NCI-H345 (cell line): ENCODE measurements around the gene NSL1.

Experiments used
- DNase-seq: peaks from one replicate; lab custom pipeline; 2025; lab: John Stamatoyannopoulos, UW

NSL1 gene

DNA sequence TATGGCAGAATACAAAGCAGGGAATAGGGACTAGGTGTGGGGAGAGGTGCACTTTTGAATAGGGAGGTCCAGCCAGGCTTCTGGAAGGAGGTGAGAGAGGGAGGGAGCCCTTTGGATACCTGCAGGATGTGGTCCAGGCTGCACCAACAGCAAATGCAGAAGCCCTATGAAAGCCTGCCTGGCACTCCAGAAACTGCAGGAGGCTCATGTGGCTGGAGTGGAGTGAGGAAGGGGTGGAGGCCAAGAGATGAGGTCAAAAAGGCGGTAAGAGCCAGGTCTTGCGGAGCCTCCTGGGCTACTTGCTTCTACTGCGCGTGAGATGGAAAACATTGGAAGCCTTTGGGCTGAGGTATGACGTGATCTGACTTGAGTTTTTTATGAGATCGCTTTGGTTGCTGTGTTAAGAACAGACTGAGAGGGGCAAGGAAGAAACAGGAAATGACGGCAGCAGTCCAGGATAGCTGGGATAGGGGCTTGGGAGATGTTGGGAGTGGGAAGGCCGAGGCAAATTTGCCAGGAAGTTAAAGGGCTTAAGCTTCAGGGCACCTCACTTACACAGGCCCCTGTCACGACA lies 87.5 kb downstream of the NSL1 start:
- DNase-seq, result no peak

DNA sequence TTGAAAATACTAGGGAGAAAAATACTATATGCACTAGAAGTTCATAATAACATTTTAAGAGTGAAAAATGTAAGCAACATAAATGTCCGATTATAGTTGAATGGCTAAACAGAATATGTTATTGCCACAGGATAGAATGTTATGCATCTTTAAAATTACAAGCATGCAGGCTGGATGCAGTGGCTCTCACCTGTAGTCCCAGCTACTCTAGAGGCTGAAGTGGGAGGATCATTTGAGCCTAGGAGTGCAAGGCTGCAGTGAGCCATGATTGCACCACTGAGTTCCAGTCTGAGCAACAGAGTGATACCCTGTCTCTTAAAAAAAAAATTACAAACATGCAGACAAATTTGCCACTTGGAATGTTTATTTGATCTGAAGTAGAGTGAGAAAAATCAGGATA lies 88.9 kb downstream of the NSL1 start:
- no peak for DNase-seq

DNA sequence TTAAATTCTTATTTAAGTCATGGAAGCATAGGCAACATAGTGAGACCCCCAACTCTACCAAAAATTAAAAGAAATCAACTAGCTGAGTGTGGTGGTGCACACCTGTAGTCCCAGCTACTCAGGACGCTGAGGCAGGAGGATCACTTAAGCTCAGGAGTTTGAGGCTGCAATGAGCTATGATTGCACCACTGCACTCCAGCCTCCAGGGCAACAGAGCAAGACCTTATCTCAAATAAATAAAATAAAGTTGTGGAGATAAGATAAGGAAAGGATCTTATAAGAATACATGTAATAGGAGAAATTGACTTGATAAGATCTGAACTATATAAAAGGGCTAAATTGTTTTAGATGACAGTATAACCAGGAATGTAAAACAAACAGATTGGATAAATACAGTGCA lies 89.7 kb downstream of the NSL1 start:
- DNase-seq, result no peak

DNA sequence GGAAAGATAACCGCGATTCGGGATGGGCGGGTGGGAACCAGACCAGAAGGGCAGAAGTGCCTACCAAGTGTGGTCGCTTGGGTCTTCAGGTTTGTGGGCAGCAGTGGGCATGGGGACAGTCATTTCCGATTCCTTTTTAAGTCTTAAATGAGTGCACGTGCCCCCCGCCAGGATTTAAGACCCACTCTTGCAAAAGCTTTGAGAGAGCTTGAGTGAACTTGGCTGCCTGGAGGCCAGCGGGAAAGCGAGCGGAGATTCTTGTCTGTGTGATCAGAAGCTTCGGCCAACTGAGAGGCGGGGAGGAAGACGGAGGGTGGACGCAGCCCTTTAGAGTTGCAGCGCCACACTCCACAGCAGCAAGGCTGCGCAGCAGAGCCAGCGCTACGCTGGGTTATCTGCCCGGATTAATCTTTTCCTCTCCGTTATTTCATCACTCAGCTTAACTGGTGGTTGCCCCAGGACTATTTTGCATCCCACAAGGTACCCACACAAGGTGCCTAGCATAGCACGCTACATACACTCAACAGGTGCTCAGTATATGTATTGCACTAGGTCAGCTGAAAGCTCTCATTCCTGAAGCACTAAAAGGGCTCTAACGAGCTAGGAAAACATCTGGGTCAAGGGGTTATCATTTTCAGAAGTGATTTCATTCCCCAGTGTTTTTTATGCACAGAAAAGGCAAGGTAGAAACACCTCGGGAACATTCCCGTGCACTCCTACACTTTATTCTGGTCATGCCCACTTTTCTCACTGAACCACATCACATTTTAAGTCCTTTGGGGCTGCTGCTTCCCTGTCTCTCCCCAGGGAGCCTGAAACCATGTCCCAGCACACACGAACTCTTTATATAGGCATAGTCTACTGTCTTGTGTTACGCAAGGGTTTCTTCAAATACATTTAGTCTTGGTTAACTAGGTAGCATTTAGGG lies 90.4 kb downstream of the NSL1 start:
- no peak for DNase-seq

DNA sequence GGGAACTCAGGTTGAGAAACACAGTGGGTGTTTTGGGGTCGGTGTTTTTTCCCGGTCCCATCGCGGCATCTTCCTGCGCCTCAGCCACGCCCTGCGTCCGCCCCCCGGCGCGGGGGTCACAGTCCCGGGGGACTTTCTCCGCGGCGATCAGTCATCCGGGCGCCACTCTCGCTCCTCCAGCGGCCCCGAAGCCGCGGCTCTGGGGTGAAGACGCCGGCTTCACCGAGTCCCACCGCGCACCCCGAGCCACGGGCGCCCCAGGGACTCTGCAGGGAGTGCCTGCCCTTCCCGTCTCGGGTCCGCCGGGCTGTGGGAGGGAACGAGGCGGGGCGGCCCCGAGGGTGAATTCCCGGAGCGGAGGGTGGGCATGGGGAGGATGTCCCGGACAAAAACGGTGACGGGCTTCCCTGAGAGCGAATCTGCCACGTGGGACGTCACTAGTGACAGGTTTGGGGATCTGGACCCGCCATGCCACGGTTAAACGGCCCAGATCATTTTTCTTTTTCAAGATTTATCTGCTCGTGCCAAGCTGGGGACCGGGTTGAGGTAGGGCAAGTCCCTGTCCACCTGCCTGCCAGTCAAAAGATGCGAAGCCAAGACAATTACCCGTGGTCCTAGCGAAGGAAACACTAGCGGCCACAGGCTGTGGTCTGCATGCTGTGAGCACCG lies 91.2 kb downstream of the NSL1 start:
- DNase-seq, result no peak

DNA sequence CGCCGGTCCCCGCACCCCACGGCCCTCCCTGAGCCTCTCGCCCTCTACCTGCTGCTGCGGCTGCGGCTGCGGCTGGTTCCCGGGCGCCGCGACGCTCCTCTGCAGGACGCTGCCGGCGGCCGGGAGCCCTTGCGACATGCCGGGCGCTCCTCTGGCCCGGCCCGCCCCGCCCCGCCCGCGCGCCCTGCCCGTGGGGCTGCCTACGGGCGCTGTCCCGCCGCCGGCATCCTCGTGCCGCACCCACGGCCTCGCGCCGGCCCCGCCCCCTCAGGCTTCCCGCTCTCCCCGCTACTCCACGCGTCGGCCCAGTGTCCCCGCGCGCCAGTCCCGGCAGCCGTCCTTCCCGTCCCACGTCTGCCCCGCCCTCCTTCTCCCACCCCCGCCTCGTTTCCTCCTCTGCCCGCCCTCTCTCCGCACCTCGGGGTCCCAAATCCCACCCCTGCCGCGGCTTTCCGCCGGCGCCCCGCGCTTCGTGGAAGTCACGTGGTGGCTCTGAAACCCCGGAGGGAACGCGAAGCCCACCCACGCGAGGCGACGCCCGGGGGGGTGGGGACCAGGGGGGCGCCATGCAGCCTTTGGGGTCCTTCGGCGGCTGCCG lies 91.9 kb downstream of the NSL1 start, which contains the start of gene BATF3:
BATF3 (minus strand) TSS at position 216 of the 598 bp plus-strand sequence; CDS start at position 138, 78 bp downstream.
- DNase-seq, result peak; percentile 50

DNA sequence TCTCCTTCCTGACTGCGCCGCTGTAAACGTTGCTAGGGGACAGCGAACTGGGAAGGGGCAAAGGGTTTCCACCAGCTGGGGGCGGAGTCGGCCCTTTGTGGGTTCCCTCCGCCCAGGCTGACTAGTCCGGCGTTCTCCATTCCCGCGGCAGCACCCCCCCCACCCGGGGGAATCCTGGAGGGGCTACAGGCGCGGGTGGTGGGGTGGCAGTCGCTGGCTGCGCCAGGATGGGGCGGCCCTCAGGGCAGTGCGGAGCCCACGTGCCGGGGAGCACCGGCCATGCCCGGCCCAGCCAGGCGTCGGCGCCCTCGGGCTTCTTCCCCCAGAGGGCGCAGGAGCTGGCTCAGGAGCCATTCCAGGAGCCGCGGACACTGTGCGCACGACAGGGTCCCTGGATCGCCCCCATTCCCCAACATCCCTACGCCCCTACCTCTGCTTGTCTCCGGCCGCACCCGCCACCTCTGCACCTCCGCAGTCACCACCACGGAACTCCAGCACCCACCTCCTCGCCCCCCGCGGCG lies 92.4 kb downstream of the NSL1 start:
- DNase-seq, result peak; percentile 66

DNA sequence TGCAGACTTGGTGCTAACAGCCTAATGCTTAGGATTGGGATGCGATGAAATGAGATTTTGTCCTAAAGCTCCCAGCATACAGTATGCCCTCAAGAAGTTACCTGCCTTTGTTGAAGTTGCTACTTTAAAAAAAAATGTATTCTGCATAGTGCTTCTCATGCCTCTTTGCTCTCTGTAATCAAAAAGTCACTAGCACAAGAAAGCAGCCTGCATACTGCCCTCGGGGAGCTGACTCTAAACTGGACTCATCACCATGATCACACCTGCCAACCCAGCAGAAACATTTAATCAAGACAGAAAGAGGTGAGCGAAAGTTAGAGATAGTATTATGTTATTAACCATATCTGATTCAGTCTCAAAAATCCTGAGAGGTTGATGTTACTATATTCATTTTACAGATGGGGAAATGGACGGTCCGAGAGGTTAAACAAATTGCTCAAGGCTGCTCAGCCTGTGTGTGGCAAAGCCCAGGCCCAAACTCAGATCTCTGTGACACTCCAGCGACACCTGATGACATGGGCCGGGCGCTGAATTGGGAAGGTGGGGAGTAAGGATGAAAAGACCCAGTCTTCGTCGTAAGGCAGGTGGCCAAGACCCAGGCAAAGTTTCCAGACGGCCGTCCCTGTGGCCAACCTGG lies 93.0 kb downstream of the NSL1 start:
- DNase-seq, result no peak

DNA sequence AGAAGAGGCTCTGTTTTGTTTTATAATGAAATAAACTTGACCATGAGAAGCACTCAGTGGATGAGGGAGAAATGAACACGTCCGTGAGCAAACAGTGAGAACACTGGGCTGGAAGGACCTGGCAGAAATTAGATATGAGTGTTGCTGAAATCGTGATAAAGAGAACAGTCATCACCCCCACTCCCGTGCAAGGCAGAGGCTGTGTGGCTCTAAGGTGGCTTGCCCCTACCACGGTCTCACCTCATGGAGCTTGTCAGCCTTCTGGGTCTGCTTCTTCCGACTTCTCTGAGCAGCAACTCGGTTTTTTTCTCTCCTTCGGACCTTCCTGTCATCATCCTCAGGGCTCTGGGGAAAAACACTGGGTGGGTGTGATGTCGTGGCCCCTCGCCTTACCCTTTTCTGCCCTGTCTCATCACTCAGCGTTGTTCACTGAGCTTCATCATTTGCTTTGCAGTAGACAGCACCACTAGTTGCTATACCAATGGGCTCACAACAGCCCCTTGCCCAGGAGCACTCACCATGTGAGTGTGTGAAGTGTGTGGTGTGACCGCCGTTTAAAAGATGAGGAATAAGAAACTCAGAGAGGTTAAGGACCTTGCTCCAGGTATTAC lies 94.8 kb downstream of the NSL1 start:
- no peak for DNase-seq

DNA sequence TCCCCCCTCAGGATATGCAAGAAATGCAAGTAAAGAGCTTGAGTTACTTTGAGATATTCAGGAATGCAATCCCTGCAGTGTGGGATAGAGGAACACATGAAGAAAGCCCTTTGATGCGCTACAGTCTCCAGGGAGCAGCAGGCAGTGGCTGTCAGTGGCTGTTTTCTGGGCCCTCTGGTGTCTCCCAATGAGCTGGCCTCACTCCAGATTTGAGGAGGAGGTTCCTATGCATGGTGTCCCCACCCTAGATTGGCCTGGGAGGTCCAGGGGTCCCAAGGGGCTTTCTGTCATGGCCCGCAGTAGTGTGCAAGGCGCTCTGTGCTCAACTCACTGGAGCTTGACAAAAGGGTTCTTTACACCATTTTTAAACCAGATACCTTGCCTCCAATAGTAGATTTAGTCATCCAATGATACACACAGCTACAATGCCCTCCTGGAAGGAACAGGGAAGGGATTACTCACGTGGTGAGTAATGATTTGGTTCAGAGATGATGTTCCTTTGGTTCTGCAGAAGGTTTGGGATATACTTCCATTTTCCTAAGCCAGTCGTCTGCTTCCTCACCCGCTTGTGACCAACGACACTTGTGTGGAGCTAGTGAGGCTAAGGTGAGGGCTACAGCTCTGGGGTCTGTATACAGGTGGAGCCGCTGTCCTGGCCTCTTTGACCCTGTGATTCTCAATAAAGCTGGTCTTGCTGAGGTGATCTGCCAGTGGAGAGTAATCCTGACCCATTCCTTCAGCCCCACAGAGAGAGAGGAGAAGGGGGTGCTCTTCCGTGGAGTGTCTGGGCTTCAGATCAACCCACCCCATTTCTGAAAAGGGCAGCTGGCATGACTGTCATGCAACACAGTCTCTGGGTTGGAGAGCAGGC lies 98.6 kb downstream of the NSL1 start:
- DNase-seq, result no peak

DNA sequence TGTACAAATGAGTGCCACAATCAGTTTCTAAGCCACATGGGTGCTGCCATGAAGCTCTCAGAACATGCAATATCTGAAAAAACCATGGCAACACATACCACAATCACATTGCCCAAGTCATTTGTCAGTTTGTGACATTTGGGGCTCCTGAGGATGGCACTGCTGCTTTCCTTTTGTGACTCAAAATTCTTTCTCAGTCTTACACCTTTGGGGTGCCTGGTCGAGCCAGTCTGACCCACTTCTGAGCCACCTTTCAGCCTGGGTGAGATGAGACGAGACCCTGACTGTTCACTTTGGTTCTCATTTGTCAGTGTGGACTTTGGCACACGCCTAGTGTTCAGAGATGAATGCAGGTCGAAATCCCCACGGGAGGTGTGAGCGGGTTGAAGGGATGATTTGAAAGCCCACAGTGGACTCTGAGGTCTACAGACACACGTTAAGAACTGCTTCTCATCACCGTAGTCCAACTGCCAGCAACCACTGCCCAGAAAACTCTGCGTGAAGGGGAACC lies 100.0 kb downstream of the NSL1 start:
- DNase-seq, result no peak

DNA sequence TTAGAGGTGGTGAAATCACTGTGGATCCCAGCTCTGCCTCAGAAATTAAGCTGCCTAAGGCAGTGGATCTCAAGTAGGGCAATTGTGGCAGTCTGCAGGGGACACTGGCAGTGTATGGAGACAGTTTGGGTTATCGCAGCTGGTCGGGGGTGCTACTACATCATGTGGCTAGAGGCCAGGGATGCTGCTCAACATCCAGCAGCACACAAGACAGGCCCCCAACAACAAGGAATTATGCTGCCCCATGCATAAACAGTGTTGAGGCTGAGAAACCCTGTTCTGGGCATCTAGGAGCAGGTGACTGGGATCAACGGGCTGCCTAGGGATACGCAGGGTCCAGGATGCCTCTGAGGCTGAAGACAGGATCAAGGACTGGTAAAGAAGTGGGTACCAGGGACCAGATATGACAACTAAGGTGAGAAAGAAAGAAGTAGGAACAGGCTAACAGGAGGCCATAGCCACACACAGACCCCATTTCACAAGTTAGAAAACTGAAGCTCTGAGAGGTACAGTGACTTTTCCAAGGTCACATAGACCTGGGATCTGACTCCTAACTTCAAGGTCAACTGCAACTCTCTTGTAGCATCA lies 100.7 kb downstream of the NSL1 start:
- DNase-seq, result no peak

DNA sequence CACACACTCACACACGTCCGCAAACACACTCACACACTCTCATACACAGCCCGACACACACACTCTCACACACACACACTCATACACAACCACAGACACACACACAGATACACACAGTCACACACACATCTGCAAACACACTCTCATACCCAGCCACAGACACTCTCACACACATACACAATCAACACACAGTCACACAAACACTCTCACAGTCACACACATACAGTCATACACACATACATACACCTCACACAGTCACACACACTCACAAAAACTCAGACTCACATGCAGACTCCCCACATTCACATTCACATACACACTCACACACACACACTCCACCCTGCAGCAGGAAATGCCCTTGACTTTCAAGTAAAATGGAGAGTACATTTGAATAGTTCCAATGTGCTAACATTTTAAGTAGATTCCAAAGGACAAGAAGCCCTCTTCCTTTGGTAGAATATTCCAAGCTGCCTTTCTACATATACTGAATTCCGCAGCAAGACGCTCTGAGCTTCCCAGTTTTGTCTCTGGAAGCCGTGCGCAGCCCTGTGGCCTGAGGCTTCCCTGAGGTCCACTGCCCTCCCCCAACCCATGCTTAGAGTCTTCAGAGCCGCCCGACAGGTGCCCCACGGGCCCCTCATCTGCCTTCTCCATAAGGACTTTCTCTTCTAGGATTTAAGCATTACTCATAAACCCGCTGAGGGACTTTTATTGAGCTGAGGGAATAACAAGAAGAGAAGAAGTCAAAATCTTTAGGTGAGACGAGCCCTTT lies 101.6 kb downstream of the NSL1 start:
- no peak for DNase-seq

DNA sequence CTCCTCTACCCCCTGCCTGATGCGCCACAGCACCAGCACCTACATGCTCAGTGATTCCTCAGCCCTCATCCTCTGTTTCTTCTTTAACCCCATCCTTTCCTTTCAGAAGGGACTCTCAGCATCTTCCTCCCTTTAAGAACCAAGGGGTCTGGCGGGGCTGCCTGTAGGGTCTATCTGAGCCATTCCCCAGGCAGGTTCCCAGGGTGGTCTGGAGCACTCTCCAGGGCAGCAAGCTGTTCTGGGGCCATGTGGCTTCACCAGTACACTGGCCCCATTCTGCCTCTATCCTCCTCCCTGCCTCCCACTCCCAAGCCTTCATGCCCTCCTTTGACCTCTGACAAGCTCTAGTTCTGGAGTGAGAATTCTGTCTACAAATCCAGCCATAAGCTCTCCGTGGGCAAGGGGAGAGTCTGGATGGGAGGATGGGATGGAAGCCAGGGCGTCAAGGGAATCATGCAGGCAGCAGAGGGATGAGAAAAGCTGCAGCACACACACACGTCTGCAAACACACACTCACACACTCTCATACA lies 102.3 kb downstream of the NSL1 start:
- DNase-seq, result no peak

DNA sequence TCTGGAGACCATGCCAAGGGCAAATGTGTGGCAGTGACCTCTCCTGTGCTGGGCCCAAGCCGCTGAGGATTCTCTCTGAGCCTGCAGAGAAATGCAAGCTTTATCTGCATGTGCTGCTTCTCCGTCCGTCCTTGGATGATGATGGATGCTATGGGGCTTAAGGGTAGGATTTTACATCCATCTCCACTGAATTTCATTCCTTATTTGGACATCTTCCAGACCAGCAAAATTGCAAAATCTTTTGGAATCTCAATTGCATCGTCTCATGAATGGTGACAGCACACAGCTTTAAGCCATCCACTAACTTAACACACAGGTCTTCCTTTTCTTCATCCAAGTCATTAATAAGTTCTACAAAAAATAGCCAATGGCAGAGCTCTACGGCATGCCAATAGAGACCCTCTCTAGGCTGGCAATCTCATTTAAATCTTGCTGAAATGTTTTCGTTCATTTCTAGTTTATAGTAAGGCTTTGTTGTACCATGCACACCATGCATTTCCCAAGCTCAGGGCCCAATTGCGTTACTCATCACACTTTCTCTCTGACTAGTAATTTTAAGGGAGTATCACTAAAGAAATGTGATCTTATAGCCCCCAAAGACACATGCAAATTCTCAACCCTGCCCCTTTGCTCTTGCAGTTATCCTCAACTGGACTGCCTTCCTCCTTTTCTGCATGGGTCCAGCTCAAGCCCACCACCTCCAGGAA lies 103.1 kb downstream of the NSL1 start:
- no peak for DNase-seq

DNA sequence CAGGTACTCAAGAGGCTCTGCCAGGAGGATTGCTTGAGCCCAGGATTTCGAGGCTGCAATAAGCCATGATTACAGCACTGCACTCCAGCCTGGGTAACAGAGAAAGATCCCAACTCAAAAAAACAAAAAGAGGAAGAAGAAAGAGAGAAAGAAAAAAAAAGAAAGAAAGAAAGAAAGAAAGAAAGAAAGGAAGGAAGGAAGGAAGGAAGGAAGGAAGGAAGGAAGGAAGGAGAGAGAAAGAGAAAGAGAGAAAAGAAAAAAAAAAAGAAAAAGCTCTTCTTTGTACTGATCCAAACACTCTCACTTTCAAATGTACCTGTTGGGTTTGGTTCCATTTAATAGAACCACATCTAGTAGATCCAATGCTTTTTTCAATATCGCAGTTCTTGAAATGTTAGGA lies 103.8 kb downstream of the NSL1 start:
- no peak for DNase-seq

DNA sequence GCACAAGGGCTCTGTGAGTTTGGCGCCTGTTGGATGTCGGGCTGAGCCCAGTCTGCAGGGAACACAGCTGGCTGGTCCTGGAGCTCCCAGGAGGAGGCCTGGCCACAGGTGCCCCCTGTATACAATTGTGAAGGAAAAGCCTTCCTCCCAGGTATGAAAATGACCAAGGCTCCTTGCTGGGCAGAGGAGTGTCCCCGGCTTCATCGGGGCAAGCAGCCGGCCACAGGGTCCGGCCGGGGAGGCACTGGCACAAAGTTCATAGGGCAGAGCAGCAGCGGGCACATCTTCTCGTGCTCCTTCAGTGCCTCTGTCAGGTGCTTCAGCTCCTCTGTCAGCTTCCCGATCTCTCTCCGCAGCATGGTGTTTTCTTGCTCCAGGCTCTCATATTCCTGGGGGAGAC lies 105.0 kb downstream of the NSL1 start:
- no peak for DNase-seq

DNA sequence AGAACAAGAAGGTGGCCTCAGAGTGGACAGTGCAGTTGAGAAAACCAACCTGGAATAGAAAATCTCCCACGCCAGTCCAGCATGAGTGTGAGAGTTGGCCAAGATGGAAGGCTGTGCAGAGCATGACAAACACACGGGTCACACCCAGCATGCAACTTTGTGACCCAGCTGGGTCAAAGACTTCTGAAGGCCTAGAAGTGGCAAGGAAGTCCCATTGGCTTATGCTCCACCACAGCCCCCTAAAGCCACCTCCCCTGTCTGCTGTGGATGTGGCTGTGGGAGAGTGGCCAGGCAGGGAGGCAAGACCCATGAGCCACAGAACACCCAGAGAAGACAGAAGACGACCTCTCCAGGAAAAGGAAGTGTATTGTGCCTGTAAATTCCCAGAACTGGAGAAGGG lies 105.5 kb downstream of the NSL1 start:
- DNase-seq, result no peak
